Measurements from ENCODE around the gene CPB2.

Gene CPB2

DNA sequence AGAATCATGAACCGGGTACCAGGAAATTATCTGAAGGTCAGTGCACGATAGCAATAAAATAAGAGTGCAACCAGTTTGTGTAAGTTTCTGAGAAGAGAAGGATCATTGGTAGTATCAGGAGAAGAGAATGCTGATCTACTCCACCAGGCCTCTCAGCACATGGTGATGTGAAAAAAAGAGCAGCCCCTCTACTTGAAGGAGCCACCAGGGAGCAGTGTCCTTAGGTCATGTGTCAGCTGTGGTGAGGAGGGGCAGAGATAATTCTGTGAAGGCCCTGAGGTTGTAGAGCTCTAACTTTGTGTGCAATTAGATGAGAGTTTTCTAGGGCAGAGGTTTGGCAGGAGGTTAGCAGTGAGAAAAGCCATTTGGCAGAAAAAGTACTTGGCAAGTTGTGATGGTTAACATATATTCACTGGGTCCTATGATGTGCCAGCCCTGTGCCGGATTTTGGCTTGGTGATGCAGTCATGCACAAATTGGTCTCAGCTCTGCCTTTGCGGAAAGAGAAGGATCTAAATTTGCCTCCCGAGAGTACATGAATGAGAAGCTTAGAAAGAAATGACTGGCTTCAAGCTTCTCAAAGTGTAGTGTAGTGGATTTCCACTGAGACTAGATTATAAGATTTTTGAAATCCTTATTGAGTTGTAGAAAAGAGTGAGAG, 33.1 kb downstream of the CPB2 start:
- no peak overlapping the region for H3K4me3 ChIP-seq (ENCODE audit: low read depth, low read length)
- no peak for TF ChIP-seq POLR2A (IDR thresholded peaks at IDR 0.05; ENCODE audit: extremely low read depth, insufficient read length)
- TF ChIP-seq, protein P1, sequence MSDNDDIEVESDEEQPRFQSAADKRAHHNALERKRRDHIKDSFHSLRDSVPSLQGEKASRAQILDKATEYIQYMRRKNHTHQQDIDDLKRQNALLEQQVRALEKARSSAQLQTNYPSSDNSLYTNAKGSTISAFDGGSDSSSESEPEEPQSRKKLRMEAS (IDR thresholded peaks at IDR 0.05; ENCODE audit: low read depth, low read length): peak; percentile 72
- TF ChIP-seq, protein P2, sequence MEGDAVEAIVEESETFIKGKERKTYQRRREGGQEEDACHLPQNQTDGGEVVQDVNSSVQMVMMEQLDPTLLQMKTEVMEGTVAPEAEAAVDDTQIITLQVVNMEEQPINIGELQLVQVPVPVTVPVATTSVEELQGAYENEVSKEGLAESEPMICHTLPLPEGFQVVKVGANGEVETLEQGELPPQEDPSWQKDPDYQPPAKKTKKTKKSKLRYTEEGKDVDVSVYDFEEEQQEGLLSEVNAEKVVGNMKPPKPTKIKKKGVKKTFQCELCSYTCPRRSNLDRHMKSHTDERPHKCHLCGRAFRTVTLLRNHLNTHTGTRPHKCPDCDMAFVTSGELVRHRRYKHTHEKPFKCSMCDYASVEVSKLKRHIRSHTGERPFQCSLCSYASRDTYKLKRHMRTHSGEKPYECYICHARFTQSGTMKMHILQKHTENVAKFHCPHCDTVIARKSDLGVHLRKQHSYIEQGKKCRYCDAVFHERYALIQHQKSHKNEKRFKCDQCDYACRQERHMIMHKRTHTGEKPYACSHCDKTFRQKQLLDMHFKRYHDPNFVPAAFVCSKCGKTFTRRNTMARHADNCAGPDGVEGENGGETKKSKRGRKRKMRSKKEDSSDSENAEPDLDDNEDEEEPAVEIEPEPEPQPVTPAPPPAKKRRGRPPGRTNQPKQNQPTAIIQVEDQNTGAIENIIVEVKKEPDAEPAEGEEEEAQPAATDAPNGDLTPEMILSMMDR (IDR thresholded peaks at IDR 0.05; ENCODE audit: low read depth, low read length): no peak
- TF ChIP-seq MYC (IDR thresholded peaks at IDR 0.05; ENCODE audit: low read depth, low read length): peak; percentile 75
- peak; percentile 37 for DNase-seq (ENCODE audit: low read depth)

DNA sequence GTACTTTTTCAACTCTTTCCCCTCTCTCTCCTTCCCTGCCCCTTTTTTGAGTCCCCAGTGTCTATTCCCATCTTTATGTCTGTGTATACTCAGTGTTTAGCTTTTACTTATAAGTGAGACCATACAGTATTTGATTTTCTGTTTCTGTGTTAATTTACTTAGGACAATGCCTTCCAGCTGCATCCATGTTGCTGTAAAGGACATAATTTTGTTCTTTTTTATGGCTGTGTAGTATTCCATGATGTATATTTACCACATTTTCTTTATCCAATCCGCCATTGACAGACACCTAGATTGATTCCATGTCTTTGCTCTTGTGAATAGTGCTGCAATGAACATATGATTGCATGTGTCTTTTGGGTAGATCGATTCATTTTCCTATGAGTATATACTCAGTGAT, 41.5 kb downstream of the CPB2 start:
- no peak for DNase-seq (ENCODE audit: low read depth)
- no peak for TF ChIP-seq POLR2A (IDR thresholded peaks at IDR 0.05; ENCODE audit: extremely low read depth, insufficient read length)
- TF ChIP-seq, protein P2 (IDR thresholded peaks at IDR 0.05; ENCODE audit: low read depth, low read length): no peak
- TF ChIP-seq MYC (IDR thresholded peaks at IDR 0.05; ENCODE audit: low read depth, low read length): no peak
- TF ChIP-seq, protein P1 (IDR thresholded peaks at IDR 0.05; ENCODE audit: low read depth, low read length): no peak
- H3K4me3 ChIP-seq (ENCODE audit: low read depth, low read length): no peak overlapping the region

DNA sequence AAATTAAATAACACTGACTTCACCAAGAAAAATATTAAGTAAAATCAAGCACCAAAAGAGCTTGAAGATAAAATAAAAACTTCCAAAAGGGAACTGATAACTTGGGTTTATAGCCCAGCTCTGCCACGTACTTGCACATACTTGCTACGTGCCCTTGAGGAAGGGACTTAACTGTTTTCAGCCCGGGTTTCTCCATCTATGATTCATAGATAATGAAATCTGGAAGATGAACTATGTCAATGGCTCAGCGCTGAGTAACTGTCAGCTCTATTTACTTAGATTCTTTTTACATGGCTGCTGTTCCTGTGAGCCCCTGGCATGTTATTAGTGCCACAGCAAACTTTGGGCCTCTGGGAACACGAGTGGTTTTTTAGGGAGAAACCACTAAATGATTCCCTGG, 42.6 kb downstream of the CPB2 start:
- no peak overlapping the region for H3K4me3 ChIP-seq (ENCODE audit: low read depth, low read length)
- TF ChIP-seq, protein P2 (IDR thresholded peaks at IDR 0.05; ENCODE audit: low read depth, low read length): no peak
- TF ChIP-seq, protein P1 (IDR thresholded peaks at IDR 0.05; ENCODE audit: low read depth, low read length): no peak
- TF ChIP-seq POLR2A (IDR thresholded peaks at IDR 0.05; ENCODE audit: extremely low read depth, insufficient read length) (no peak), MYC (IDR thresholded peaks at IDR 0.05; ENCODE audit: low read depth, low read length) (no peak)
- DNase-seq (ENCODE audit: low read depth): peak; percentile 43

DNA sequence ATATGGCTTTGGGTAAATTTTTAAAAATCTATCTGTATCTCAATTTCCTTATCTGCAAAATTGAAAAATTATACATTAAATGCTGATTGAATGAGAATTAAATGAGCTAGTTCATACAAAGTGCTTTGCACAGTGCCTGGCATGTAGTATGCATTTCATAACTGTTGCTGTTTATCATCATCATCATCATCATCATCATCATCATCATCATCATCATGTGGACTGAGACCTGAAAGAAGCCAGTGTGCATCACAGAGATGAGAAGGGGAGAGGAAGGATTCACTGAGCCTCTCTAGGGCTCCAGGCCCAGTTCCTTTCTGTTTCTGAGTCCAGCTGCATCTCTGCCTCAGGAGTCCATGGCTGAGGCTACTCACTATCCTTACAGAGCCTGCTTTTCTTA, 45.4 kb downstream of the CPB2 start:
- TF ChIP-seq, protein P1 (IDR thresholded peaks at IDR 0.05; ENCODE audit: low read depth, low read length): no peak
- TF ChIP-seq, protein P2 (IDR thresholded peaks at IDR 0.05; ENCODE audit: low read depth, low read length): no peak
- TF ChIP-seq MYC (IDR thresholded peaks at IDR 0.05; ENCODE audit: low read depth, low read length) (no peak), POLR2A (IDR thresholded peaks at IDR 0.05; ENCODE audit: extremely low read depth, insufficient read length) (no peak)
- no peak overlapping the region for H3K4me3 ChIP-seq (ENCODE audit: low read depth, low read length)
- no peak for DNase-seq (ENCODE audit: low read depth)

DNA sequence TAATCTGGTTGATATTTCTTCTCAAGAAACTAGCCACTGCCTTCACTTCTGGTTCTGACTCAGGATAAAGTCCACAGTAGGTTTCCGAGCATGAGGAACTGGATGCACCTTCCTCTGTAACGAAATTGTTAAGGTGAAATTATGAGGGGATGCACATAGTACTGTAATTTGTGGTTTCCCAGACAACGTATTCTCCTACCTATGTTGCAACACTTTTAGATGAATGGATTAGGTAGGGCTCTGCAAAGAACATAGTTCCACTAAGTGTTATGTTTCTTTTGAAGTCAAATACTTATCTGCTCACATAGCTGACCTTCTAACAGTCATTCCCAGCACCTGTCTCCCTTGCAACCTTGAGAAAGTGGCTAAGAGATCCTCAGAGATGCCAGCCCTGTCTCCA, 46.6 kb downstream of the CPB2 start:
- no peak for DNase-seq (ENCODE audit: low read depth)

More for the DNA sequence above, 46.6 kb downstream of the CPB2 start:
- TF ChIP-seq, protein P1 (IDR thresholded peaks at IDR 0.05; ENCODE audit: low read depth, low read length): no peak
- TF ChIP-seq, protein P2 (IDR thresholded peaks at IDR 0.05; ENCODE audit: low read depth, low read length): no peak
- TF ChIP-seq MYC (IDR thresholded peaks at IDR 0.05; ENCODE audit: low read depth, low read length) (no peak), POLR2A (IDR thresholded peaks at IDR 0.05; ENCODE audit: extremely low read depth, insufficient read length) (no peak)
- H3K4me3 ChIP-seq (ENCODE audit: low read depth, low read length): no peak overlapping the region
